ENCODE results near the gene BICD1. TPM values are rescaled to one million over a fixed set of nuclear protein-coding genes. Genes with fewer than 3 reads are reported as not detected.

Gene BICD1
- total RNA-seq, 1 experiment from 2014 or later: 41.3 TPM

DNA sequence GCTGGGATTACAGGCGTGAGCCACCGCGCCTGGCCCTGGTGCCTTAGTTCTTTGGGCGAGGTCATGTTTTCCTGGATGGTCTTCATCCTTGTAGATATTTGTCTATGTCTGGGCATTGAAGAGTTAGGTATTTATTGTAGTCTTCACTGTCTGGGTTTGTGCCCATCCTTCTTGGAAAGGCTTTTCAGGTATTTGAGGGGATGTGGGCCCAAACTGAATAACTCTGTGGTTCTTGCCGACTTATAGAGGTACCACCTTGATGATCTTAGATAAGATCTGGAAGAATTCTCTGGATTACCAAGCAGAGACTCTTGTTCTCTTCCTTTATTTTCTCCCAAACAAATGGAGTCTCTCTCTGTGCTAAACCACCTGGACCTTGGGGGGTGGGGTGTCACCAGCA lies 311.6 kb downstream of the BICD1 start:
- DNase-seq: no peak
- POLR2A ChIA-PET (ENCODE audit: unreplicated experiment): no interaction called here

DNA sequence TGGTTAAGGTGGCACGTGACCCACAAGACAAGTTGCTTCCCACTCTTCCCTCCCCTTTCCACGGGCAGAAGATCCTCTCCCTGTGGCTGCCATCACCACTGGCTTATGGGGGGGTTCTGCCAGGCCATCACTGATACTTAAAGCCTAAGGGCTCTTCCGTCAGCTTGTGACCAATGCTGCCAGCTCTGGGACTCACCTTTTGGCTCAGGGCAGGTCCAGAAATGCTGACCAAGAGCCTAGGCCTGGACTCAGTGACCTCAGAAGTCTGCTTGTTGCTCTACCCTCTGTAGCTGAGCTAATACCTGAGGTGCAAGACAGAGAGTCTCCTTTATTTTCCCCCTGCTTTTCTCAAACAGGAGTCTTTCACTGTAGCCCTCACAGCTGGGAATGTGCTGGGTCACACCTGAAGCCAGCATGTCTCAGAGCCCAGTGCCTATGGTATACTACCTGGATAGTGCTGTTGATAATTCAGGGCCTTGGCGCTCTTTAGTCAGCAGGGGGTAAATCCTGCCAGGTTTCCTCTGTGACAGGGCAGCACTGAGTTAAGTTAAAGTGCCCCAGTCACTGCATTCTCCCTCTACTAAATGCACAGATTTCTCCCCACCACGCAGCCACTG lies 312.4 kb downstream of the BICD1 start:
- no TSS peak for BruUV-seq (replicated peaks)
- H3K4me3 ChIP-seq: no peak overlapping the region
- ChIA-PET CTCF (no interaction called here), POLR2A (ENCODE audit: unreplicated experiment) (interaction anchor here (0.6 kb wide), 1 partner anchor 103 kb away, joined by 5 read pairs; no protein-coding TSS in a partner anchor)
- H3K79me2 ChIP-seq (ENCODE audit: low read depth): peaks cover 36% of the 10 kb centered on the region
- H3K4me1 ChIP-seq (replicated peaks; ENCODE audit: insufficient read depth): peaks cover 15% of the 10 kb centered on the region
- H3K9me2 ChIP-seq (ENCODE audit: insufficient read depth): no peaks in the 10 kb centered on the region
- TF ChIP-seq EZH2 (IDR thresholded peaks at IDR 0.05; ENCODE audit: low read depth): no peak
- TF ChIP-seq, protein P1, sequence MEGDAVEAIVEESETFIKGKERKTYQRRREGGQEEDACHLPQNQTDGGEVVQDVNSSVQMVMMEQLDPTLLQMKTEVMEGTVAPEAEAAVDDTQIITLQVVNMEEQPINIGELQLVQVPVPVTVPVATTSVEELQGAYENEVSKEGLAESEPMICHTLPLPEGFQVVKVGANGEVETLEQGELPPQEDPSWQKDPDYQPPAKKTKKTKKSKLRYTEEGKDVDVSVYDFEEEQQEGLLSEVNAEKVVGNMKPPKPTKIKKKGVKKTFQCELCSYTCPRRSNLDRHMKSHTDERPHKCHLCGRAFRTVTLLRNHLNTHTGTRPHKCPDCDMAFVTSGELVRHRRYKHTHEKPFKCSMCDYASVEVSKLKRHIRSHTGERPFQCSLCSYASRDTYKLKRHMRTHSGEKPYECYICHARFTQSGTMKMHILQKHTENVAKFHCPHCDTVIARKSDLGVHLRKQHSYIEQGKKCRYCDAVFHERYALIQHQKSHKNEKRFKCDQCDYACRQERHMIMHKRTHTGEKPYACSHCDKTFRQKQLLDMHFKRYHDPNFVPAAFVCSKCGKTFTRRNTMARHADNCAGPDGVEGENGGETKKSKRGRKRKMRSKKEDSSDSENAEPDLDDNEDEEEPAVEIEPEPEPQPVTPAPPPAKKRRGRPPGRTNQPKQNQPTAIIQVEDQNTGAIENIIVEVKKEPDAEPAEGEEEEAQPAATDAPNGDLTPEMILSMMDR (conservative IDR thresholded peaks at IDR 0.05): no peak
- peaks cover 3% of the 10 kb centered on the region; the same call in 1 of the 2 replicates for H3F3A ChIP-seq (ENCODE audit: insufficient read depth, low read depth)
- 0 out of 2 replicates have a peak overlapping the region, but pooled peaks have one; percentile 26 for H3K27ac ChIP-seq
- intact Hi-C loops (cut with micrococcal nuclease; ENCODE audit: unreplicated experiment): no loop called here
- H4K20me1 ChIP-seq (ENCODE audit: insufficient read depth): 0 out of 2 replicates have a peak, but pooled peaks cover 2% of the 10 kb centered on the region
- no peaks in the 10 kb centered on the region for H3K9me3 ChIP-seq (ENCODE audit: insufficient read depth, low read depth)
- no peak overlapping the region for H2AFZ ChIP-seq
- H3K36me3 ChIP-seq (ENCODE audit: low read depth): no peaks in the 10 kb centered on the region
- H3K4me2 ChIP-seq: no peak overlapping the region
- no peaks in the 10 kb centered on the region for H3K27me3 ChIP-seq (ENCODE audit: insufficient read depth, low read depth)
- peak in 1 of 2 experiments; percentile 35 for DNase-seq

More for the DNA sequence above, 311.6 kb downstream of the BICD1 start:
- Histone ChIP-seq H2AFZ (no peak overlapping the region), H3K4me3 (no peak overlapping the region), H3F3A (ENCODE audit: insufficient read depth, low read depth) (peaks cover 3% of the 10 kb centered on the region; the same call in 1 of the 2 replicates), H3K36me3 (ENCODE audit: low read depth) (no peaks in the 10 kb centered on the region), H3K4me2 (no peak overlapping the region), H3K9me2 (ENCODE audit: insufficient read depth) (no peaks in the 10 kb centered on the region), H3K4me1 (replicated peaks; ENCODE audit: insufficient read depth) (peaks cover 15% of the 10 kb centered on the region), H3K27me3 (ENCODE audit: insufficient read depth, low read depth) (no peaks in the 10 kb centered on the region), H3K9me3 (ENCODE audit: insufficient read depth, low read depth) (no peaks in the 10 kb centered on the region), H4K20me1 (ENCODE audit: insufficient read depth) (0 out of 2 replicates have a peak, but pooled peaks cover 2% of the 10 kb centered on the region), H3K27ac (no peak overlapping the region), H3K79me2 (ENCODE audit: low read depth) (peaks cover 36% of the 10 kb centered on the region)
- CTCF ChIA-PET: no interaction called here
- intact Hi-C loops (cut with micrococcal nuclease; ENCODE audit: unreplicated experiment): no loop called here
- no peak for TF ChIP-seq EZH2 (IDR thresholded peaks at IDR 0.05; ENCODE audit: low read depth)
- TF ChIP-seq, protein P1 (conservative IDR thresholded peaks at IDR 0.05): no peak
- no TSS peak for BruUV-seq (replicated peaks)

DNA sequence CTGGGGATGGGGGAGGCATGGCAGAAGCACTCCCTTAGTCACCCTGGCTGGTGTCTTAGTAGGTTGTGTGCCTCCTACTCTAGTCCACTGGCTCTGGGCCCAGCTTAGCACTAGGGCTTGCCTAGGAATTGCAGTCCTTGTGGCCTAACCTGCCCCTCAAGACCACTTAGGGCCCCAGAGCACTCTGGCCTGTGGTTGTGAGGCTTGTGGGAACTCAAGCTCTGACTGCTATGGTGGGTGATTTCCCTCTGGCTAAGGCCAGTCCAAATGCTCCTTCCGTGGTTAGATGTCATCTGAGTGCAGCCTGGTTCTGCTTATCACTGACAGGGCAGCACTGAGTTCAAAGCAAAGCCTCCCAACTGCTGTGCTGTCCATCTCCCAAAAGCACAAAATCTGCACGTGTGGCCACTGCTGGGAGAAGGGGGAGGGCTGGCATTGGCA lies 312.9 kb downstream of the BICD1 start:
- peaks cover 15% of the 10 kb centered on the region for H3K4me1 ChIP-seq (replicated peaks; ENCODE audit: insufficient read depth)
- H3K27ac ChIP-seq: peak overlapping the region; percentile 26; the same call in 1 of the 2 replicates
- H3K9me2 ChIP-seq (ENCODE audit: insufficient read depth): no peaks in the 10 kb centered on the region
- peaks cover 40% of the 10 kb centered on the region for H3K79me2 ChIP-seq (ENCODE audit: low read depth)
- no peak for DNase-seq
- no peaks in the 10 kb centered on the region for H3K27me3 ChIP-seq (ENCODE audit: insufficient read depth, low read depth)
- intact Hi-C loops (cut with micrococcal nuclease; ENCODE audit: unreplicated experiment): no loop called here
- BruUV-seq (replicated peaks): no TSS peak
- H2AFZ ChIP-seq: no peak overlapping the region
- H3K36me3 ChIP-seq (ENCODE audit: low read depth): no peaks in the 10 kb centered on the region
- ChIA-PET POLR2A (ENCODE audit: unreplicated experiment) (no interaction called here), CTCF (no interaction called here)
- H3F3A ChIP-seq (ENCODE audit: insufficient read depth, low read depth): peaks cover 3% of the 10 kb centered on the region; the same call in 1 of the 2 replicates
- H3K4me3 ChIP-seq: no peak overlapping the region
- TF ChIP-seq, protein P1 (conservative IDR thresholded peaks at IDR 0.05): no peak
- no peak for TF ChIP-seq EZH2 (IDR thresholded peaks at IDR 0.05; ENCODE audit: low read depth)
- no peaks in the 10 kb centered on the region for H3K9me3 ChIP-seq (ENCODE audit: insufficient read depth, low read depth)
- H4K20me1 ChIP-seq (ENCODE audit: insufficient read depth): 0 out of 2 replicates have a peak, but pooled peaks cover 2% of the 10 kb centered on the region
- no peak overlapping the region for H3K4me2 ChIP-seq

Data from PC-9 (cell line).